Parathyroid adenoma (tissue), 2 donors: ENCODE results near the gene SPRED3.

Experiments
- H2AFZ ChIP-seq: fragments of 300-600 bp; sonication (generic); one replicate; pipeline ENCODE4 v1.7.0; 2017; ENCODE audit warnings: antibody characterized with exemption, mild to moderate bottlenecking
- H3K27ac ChIP-seq: fragments of 300-600 bp; sonication (generic); one replicate; pipeline ENCODE4 v1.7.0; 2017
- H3K27me3 ChIP-seq: fragments of 300-600 bp; sonication (generic); one replicate; pipeline ENCODE4 v1.7.0; 2017; ENCODE audit warnings: low read length; ENCODE audit not compliant: control insufficient read depth, insufficient read depth
- H3K36me3 ChIP-seq: fragments of 300-600 bp; sonication (generic); one replicate; pipeline ENCODE4 v1.7.0; 2017; ENCODE audit warnings: low read length; ENCODE audit not compliant: control insufficient read depth, insufficient read depth
- H3K4me1 ChIP-seq: fragments of 300-600 bp; sonication (generic); one replicate; pipeline ENCODE4 v1.7.0; 2017; ENCODE audit warnings: control low read depth
- H3K4me2 ChIP-seq: fragments of 300-600 bp; sonication (generic); one replicate; pipeline ENCODE4 v1.7.0; 2017; ENCODE audit warnings: low read length
- H3K4me3 ChIP-seq: fragments of 300-600 bp; sonication (generic); one replicate; pipeline ENCODE4 v1.7.0; 2017; ENCODE audit warnings: low read depth, low read length
- H3K79me2 ChIP-seq: fragments of 300-600 bp; sonication (generic); one replicate; pipeline ENCODE4 v1.7.0; 2017; ENCODE audit warnings: control low read depth
- H3K9ac ChIP-seq: fragments of 300-600 bp; sonication (generic); one replicate; pipeline ENCODE4 v1.7.0; 2017; ENCODE audit warnings: mild to moderate bottlenecking
- H3K9me3 ChIP-seq: fragments of 300-600 bp; sonication (generic); one replicate; pipeline ENCODE4 v1.7.0; 2017; ENCODE audit warnings: low read length; ENCODE audit not compliant: control insufficient read depth
- CTCF ChIP-seq: fragments of 300-600 bp; sonication (generic); IDR thresholded peaks from one replicate; pipeline ENCODE4 v1.7.0; 2017; ENCODE audit warnings: antibody characterized with exemption, mild to moderate bottlenecking
- donor health status: primary hyperparathyroidism.

Gene SPRED3

GRCh38 chr19:38429055-38429810 is 40.7 kb downstream of the SPRED3 start:
- no peak overlapping the region for H2AFZ ChIP-seq
- no peaks in the 10 kb centered on the region for H3K9me3 ChIP-seq
- no peaks in the 10 kb centered on the region for H3K36me3 ChIP-seq
- no peak for TF ChIP-seq CTCF
- no peak overlapping the region for H3K4me3 ChIP-seq
- no peak overlapping the region for H3K27ac ChIP-seq
- no peaks in the 10 kb centered on the region for H3K27me3 ChIP-seq
- no peak overlapping the region for H3K4me2 ChIP-seq
- no peaks in the 10 kb centered on the region for H3K79me2 ChIP-seq
- H3K9ac ChIP-seq = no peak overlapping the region
- no peaks in the 10 kb centered on the region for H3K4me1 ChIP-seq

GRCh38 chr19:38429811-38430156 is 41.3 kb downstream of the SPRED3 start:
- Histone ChIP-seq H3K79me2 (no peaks in the 10 kb centered on the region), H2AFZ (no peak overlapping the region), H3K27me3 (no peaks in the 10 kb centered on the region), H3K4me1 (peaks cover 5% of the 10 kb centered on the region), H3K4me3 (no peak overlapping the region), H3K4me2 (no peak overlapping the region), H3K9ac (no peak overlapping the region), H3K9me3 (no peaks in the 10 kb centered on the region), H3K36me3 (no peaks in the 10 kb centered on the region), H3K27ac (no peak overlapping the region)
- TF ChIP-seq CTCF = no peak

- no peak overlapping the region for H3K27ac ChIP-seq
- H3K4me1 ChIP-seq = peaks cover 5% of the 10 kb centered on the region
- H3K79me2 ChIP-seq = no peaks in the 10 kb centered on the region
- no peaks in the 10 kb centered on the region for H3K9me3 ChIP-seq
- no peak overlapping the region for H3K4me2 ChIP-seq
- no peak for TF ChIP-seq CTCF
- H3K27me3 ChIP-seq = no peaks in the 10 kb centered on the region
- H3K4me3 ChIP-seq = no peak overlapping the region
- no peak overlapping the region for H2AFZ ChIP-seq
- no peaks in the 10 kb centered on the region for H3K36me3 ChIP-seq
- no peak overlapping the region for H3K9ac ChIP-seq
These were observed 42.4 kb downstream of the SPRED3 start for GRCh38 chr19:38430931-38431330.

GRCh38 chr19:38433268-38433733 is 44.8 kb downstream of the SPRED3 start, which contains the start of gene RYR1:
RYR1 (plus strand) TSS chr19:38433691; CDS start chr19:38433830, 139 bp downstream.
- Histone ChIP-seq H3K79me2 (no peaks in the 10 kb centered on the region), H3K27me3 (no peaks in the 10 kb centered on the region), H3K36me3 (no peaks in the 10 kb centered on the region), H3K9ac (no peak within 1 kb of the TSS), H2AFZ (peak within 1 kb of the TSS; percentile 70), H3K4me1 (peaks cover 5% of the 10 kb centered on the region), H3K27ac (no peak within 1 kb of the TSS), H3K4me3 (peak within 1 kb of the TSS; percentile 45), H3K9me3 (no peaks in the 10 kb centered on the region), H3K4me2 (peak within 1 kb of the TSS; percentile 81)
- no peak for TF ChIP-seq CTCF

GRCh38 chr19:38434549-38435051 is 46.1 kb downstream of the SPRED3 start:
- no peaks in the 10 kb centered on the region for H3K9me3 ChIP-seq
- no peaks in the 10 kb centered on the region for H3K27me3 ChIP-seq
- H3K4me3 ChIP-seq = peak overlapping the region; percentile 45
- peak overlapping the region; percentile 81 for H3K4me2 ChIP-seq
- peak overlapping the region; percentile 33 for H2AFZ ChIP-seq
- H3K9ac ChIP-seq = no peak overlapping the region
- no peaks in the 10 kb centered on the region for H3K36me3 ChIP-seq
- H3K4me1 ChIP-seq = peaks cover 5% of the 10 kb centered on the region
- H3K79me2 ChIP-seq = no peaks in the 10 kb centered on the region
- TF ChIP-seq CTCF = no peak
- no peak overlapping the region for H3K27ac ChIP-seq
